DMS79 (cell line): ENCODE results near the gene SIK1.
"Not testable (repeated sequence)": the region's sequence is repeated elsewhere in the genome, so short reads cannot be mapped to it uniquely, and the experiment has no call there.

ENCODE experiments used
- DNase-seq: peaks from one replicate; lab custom pipeline; 2025; lab: John Stamatoyannopoulos, UW

The SIK1 gene

GRCh38 chr21:43439316-43440075 lies 12.6 kb upstream of the SIK1 start:
- not testable (repeated sequence) for DNase-seq

GRCh38 chr21:43436272-43436671 lies 9.3 kb upstream of the SIK1 start:
- DNase-seq: not testable (repeated sequence)

GRCh38 chr21:43433340-43434136 lies 6.6 kb upstream of the SIK1 start:
- not testable (repeated sequence) for DNase-seq

DNA sequence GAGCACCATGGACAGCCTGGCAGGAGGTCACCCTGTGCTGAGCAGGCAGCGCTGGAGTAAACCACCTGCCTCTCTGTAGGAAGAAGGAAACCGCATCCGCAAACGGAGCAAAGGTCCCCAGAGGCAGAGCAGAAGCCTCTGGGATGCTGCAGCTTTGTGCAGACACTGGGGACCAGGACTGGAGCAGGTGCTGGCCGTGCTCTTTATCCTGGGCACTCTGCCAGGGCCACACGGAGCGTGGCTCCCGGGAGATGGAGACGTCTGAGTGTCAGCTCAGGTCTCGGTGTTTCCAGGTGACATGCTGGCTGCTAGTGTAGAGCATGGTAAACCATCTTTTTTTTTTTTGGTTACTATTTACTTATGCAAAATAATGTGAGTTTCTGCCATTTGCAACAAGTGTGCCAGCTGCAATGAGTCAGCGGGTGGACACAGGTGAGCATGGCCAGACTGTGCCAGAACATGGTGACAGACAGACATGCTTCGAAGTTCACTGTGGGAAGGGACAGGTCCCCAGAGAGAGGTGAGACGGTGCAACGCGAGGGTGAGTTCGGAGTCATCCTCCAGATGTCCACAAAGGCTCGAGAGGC lies 4.0 kb upstream of the SIK1 start:
- DNase-seq: not testable (repeated sequence)

- DNase-seq: not testable (repeated sequence)
Measured at GRCh38 chr21:43428964-43429363, 2.0 kb upstream of the SIK1 start.

- not testable (repeated sequence) for DNase-seq
Measured at GRCh38 chr21:43427242-43427559, 270 bp upstream of the SIK1 start.

- not testable (repeated sequence) for DNase-seq
Measured at GRCh38 chr21:43426004-43426403, 927 bp downstream of the SIK1 start.

GRCh38 chr21:43419475-43419874 lies 7.5 kb downstream of the SIK1 start:
- not testable (repeated sequence) for DNase-seq

DNA sequence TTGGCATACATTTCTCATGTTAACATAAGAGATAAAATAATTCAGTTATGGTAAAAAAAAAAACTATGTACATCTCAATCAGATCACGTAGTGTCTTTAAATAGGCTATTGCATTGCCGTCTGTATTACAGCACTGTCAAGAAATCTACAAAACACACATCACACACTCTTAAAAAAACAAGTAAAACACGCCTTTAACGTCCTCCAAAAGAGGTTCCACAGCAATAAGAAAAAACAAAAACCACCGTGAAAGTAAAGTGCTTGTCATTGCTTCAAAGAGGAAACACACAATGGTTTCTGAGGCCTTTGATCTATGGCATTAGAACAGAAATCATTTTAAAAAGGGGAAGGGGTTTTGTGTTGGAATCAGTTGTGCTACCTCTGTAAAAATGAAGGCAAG lies 12.4 kb downstream of the SIK1 start:
- DNase-seq: not testable (repeated sequence)

DNA sequence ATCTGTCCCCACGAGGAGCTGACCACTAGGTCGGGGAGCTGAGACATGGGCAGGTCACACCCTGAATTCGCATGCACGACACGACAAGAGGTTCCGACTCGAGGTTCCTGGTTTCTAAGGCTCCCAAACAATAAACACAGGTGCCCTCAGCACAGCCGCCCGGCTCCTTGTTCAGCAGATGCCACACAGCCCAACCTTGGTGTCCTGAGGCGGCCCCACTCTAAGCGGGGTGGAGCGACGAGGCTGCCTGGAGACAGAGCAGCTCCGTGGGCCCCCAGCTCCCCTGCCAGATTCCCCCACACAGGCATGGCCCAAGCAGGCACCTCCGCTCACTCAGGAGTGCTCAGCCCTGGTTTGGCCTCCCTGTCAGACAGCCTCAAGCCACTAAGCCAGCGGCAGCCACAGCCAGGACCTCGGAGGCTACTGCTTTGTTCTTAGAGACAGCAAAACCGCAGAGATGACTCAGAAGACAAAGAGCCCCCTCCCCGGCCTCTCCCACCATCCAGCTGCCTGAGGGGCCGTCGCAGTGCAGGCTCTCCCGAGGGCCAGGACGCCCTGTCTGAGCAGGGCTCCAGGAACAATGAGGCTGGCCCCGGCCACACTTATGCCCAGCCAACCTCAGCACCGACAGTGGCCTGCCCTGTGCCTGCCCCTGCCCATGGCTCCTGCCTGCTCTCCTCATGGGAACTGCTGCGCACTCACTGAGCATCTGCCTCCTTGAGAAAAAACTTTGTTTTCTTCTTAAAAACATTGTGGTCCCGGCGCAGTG lies 14.7 kb downstream of the SIK1 start:
- DNase-seq: not testable (repeated sequence)

DNA sequence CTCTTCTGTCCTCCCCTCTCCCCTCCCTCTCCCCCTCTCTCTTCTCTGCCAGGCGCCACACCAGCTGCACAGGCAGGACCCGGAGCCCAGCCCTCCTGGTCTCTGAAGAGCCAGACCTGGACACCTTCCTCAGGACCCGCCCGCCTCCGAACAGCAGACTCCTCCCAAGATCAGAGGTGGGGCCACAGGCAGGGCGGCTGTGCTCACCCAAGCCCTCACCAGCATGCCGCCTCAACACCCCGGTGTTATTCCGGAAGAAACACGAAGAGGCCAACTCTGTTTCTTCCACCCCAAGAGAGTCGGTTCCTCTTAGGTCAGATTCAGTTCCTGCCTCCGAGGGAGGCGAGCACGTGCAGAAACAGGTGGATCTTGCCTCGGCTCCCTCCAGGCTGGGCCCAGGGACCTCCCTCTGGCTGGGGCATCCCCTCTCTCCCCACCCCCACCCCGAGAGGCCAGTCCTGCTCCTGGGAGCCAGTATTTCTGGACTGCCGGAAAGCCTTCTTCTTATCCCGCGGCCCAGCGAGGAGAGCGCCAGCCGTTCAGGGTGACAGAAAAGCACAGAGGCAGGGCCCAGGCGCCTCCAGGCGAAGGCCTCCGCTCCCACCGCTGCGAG lies 16.4 kb downstream of the SIK1 start:
- DNase-seq: not testable (repeated sequence)

DNA sequence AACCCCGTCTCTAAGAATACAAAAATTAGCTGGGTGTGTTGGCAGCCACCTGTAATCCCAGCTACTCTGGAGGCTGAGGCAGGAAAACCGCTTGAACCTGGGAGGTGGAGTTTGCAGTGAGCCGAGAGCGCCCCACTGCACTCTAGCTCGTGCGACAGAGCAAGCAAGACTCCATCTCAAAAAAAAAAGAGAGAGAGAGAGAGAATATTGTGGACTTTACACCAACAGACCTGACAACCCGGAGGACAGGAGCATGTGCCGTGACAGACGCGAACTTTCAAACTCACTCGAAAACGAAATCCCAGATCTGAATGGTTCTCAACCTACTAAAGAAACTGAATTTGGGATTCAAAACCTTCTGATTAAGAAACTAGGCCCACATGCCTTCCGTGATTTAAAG lies 19.8 kb downstream of the SIK1 start:
- DNase-seq: not testable (repeated sequence)

- not testable (repeated sequence) for DNase-seq
Measured at GRCh38 chr21:43404450-43404849, 22.5 kb downstream of the SIK1 start.

DNA sequence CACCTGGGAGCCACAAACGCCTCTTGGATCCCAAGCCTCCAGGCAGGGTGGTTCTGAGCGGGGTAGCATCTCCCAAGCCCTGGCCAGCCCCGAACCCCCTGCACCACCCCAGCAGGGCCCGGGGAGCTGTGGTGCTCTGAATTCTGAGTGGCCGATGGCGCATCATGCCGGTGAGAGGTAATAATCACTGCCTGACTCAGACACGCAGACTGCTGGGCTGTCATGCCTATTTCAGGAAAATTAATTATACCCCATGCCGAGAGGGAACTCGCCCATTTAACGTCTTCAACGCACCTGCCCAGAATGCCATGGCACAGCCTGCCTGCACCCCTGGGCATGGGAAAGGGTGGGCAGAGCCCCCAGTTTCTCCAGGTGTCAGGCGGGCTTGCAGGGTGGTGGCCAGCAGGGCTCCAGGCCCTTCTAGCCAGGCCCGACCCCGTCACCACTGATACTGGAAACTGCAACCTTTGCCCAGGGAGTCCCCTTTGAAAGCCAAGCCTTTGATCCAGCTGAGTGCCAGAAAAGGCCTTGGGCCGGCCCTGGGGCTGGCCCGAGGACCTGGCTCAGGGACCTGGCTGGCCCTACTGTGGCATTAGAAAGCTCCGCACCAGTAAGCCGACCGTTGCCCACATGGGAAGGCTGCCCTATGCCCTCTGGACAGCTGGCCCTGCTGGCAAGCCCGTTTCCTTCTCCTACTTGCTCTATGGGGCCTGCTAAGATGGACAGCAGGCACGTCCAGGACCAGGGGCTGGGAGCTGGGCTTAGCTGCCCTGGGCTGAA lies 23.1 kb downstream of the SIK1 start:
- not testable (repeated sequence) for DNase-seq

DNA sequence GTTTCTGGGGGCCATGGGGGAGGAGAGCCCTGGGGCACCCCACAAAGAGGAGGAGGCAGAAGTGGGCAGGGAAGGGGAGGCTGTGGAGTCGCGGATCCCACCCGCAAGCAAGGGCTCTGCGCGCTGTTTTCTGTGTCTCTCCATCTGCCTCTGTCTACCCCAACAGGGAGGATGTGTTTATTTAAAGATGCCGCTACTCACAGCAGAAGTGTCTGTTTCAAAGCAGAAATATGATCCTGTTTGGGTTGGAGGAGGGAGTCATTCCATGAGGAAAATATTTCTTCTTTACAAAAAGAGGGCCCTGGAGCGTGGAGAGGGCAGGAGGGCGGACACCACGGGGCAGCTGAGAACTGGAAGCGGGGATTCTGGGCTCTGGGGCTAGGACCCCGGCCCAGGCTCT lies 25.8 kb downstream of the SIK1 start:
- DNase-seq: not testable (repeated sequence)

DNA sequence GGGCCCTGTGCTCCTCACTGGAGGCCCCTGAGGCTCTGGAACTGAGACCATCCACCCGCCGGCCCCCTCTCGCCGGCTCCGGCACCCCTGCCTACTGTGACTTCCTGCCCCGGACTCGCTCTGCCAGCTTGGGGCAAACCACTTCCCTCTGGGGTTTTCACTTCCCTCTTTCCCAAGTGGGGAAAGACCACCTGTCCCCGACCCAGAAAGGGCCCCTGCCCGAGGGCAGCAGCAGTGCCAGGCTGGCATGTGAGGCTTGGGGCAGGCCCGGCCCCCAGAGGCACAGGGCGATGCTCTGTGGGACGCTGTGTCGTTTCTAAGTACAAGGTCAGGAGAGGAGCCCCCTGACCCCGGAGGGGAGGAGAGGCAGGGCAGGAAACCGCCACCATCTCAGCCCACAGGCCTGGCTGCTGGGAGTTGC lies 27.3 kb downstream of the SIK1 start:
- not testable (repeated sequence) for DNase-seq

- DNase-seq: not testable (repeated sequence)
Measured at GRCh38 chr21:43399136-43399535, 27.8 kb downstream of the SIK1 start.

GRCh38 chr21:43398533-43398932 lies 28.4 kb downstream of the SIK1 start:
- DNase-seq: not testable (repeated sequence)

GRCh38 chr21:43398000-43398399 lies 28.9 kb downstream of the SIK1 start:
- not testable (repeated sequence) for DNase-seq

DNA sequence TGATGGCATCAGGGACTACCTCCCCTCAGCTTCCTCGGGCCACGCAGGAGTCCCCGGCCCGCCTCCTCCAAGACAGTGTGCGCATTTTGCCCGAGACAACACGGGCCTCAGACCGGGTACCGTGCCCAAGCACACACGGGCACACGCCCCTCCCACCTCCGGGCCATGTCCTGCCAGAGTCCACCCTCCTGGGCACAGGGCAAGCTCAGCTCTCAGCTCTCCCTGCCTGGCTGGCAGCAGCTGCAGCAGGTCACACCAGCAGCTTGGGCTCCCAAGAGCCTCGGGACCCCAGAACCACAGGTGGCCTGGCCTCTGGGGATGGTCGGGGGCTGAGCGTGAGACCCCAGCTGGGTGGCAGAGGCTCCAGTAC lies 29.5 kb downstream of the SIK1 start:
- DNase-seq: not testable (repeated sequence)
